Chondrocyte (in vitro differentiated cells): ENCODE data around the gene RADIL. TPM values are rescaled to one million over a fixed set of nuclear protein-coding genes. Genes with fewer than 3 reads are reported as not detected.
A peak's percentile ranks its signal among the peaks of the same experiment; 100 is the strongest.

Experiments used
- DNase-seq: peaks from one replicate; pipeline ENCODE4 v3.0.0; 2021; ENCODE audit warnings: mixed read lengths, low spot score
- H3K27ac Mint-ChIP-seq: one replicate; pipeline ENCODE4 v1.8.0; 2021; ENCODE audit warnings: mild to moderate bottlenecking, moderate library complexity, mixed read lengths; ENCODE audit not compliant: unreplicated experiment
- H3K27me3 Mint-ChIP-seq: 2 replicates; pipeline ENCODE4 v1.8.0; 2021; ENCODE audit warnings: low read depth, mixed read lengths
- H3K36me3 Mint-ChIP-seq: 2 replicates; pipeline ENCODE4 v1.8.0; 2021; ENCODE audit warnings: low read depth, mixed read lengths
- H3K4me1 Mint-ChIP-seq: 2 replicates; pipeline ENCODE4 v1.8.0; 2021; ENCODE audit warnings: low read depth, mild to moderate bottlenecking, mixed read lengths
- H3K4me3 Mint-ChIP-seq: one replicate; pipeline ENCODE4 v1.8.0; 2021; ENCODE audit warnings: mild to moderate bottlenecking, moderate library complexity, mixed read lengths; ENCODE audit not compliant: unreplicated experiment
- H3K9me3 Mint-ChIP-seq: 2 replicates; pipeline ENCODE4 v1.8.0; 2021; ENCODE audit warnings: low read depth, mixed read lengths
- CTCF ChIP-seq: fragments of 200-600 bp; sonication (generic); IDR thresholded peaks from 2 replicates; pipeline ENCODE4 v1.5.0; 2021; ENCODE audit warnings: antibody characterized with exemption, mild to moderate bottlenecking, moderate library complexity
- total RNA-seq: library from RNA; stranded (reverse); gene quantifications from 3 replicates; pipeline ENCODE4 v1.2.1, GENCODE V29; 2021

Gene RADIL
- total RNA-seq, 1 donor from 2014 or later = 1.2 TPM

DNA sequence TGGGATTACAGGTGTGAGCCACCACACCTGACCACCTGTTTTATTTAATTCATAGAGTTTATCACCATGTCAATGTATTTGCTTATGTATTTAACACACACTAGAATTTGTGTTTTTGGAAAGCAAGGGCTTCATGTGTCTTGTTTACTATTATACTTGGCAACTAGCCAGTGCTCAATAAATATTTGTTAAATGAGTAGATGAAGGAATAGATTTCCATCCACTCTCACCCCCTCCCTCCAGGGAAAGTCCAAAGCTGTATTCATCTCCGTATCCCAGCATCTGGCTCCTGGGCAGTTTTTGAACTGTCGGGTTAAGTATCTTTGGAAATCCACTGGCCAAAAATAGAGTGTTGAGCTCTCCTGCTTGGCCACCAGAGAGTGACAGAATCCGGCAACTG is 4.6 kb upstream of the RADIL start:
- Mint-ChIP-seq H3K36me3 (no peaks in the 10 kb centered on the region), H3K27ac (no peak overlapping the region), H3K27me3 (peaks cover 19% of the 10 kb centered on the region), H3K4me3 (no peak overlapping the region), H3K9me3 (no peaks in the 10 kb centered on the region), H3K4me1 (no peaks in the 10 kb centered on the region)
- no peak for DNase-seq
- no peak for TF ChIP-seq CTCF

- Mint-ChIP-seq H3K36me3 (no peaks in the 10 kb centered on the region), H3K27me3 (peaks cover 19% of the 10 kb centered on the region), H3K27ac (no peak overlapping the region), H3K4me3 (no peak overlapping the region), H3K4me1 (peaks cover 11% of the 10 kb centered on the region), H3K9me3 (no peaks in the 10 kb centered on the region)
- TF ChIP-seq CTCF = no peak
- DNase-seq = no peak
Measured at GRCh38 chr7:4886671-4887070, 3.2 kb upstream of the RADIL start.

- Mint-ChIP-seq H3K27ac (no peak overlapping the region), H3K27me3 (peaks cover 16% of the 10 kb centered on the region), H3K9me3 (no peaks in the 10 kb centered on the region), H3K36me3 (no peaks in the 10 kb centered on the region), H3K4me3 (no peak overlapping the region), H3K4me1 (peaks cover 11% of the 10 kb centered on the region)
- no peak for DNase-seq
- TF ChIP-seq CTCF = no peak
Measured at GRCh38 chr7:4885317-4885807, 1.8 kb upstream of the RADIL start.

DNA sequence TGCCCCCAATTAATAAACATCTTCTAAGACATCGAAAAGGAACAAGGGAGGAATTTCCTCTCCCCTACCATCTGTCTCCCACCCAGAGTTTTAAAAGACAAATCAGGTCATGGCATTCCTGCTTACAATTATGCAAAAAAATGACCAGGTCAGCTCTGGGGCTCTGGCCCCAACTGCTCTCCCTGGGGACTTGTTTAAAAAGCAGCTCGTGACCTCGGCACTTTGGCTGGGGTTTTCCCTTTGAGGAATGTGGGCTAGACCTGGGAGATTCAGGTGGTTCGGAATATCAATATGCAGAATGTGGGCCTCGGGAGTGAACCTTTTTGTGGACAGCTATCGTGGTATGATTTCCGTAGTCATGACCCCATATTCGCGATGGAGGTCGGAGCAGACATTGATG is 648 bp upstream of the RADIL start:
- H3K36me3 Mint-ChIP-seq = no peaks in the 10 kb centered on the region
- no peak overlapping the region for H3K4me3 Mint-ChIP-seq
- TF ChIP-seq CTCF = no peak
- H3K27me3 Mint-ChIP-seq = peaks cover 8% of the 10 kb centered on the region
- no peak overlapping the region for H3K27ac Mint-ChIP-seq
- no peaks in the 10 kb centered on the region for H3K9me3 Mint-ChIP-seq
- no peak for DNase-seq
- H3K4me1 Mint-ChIP-seq = peaks cover 15% of the 10 kb centered on the region

GRCh38 chr7:4883033-4883371 is 514 bp downstream of the RADIL start:
- Mint-ChIP-seq H3K9me3 (no peaks in the 10 kb centered on the region), H3K4me3 (peak overlapping the region; percentile 58), H3K27me3 (peaks cover 6% of the 10 kb centered on the region), H3K4me1 (peaks cover 20% of the 10 kb centered on the region), H3K27ac (no peak overlapping the region), H3K36me3 (no peaks in the 10 kb centered on the region)
- no peak for DNase-seq
- no peak for TF ChIP-seq CTCF
